NCI-H146 treated with DMSO at 0.1 percent for 48 hours (cell line): ENCODE measurements around the gene RNF10.
A peak's percentile ranks its signal among the peaks of the same experiment; 100 is the strongest.
"Not testable (repeated sequence)": the region's sequence is repeated elsewhere in the genome, so short reads cannot be mapped to it uniquely, and the experiment has no call there.

Experiments used
- DNase-seq: peaks from one replicate; lab custom pipeline; 2025; ENCODE audit not compliant: unreplicated experiment; lab: John Stamatoyannopoulos, UW

RNF10 gene

GRCh38 chr12:120528861-120529525, 5.2 kb upstream of the RNF10 start, which contains the start of gene COQ5:
Gene COQ5 (minus strand): TSS chr12:120529158. CDS start chr12:120529141, 17 bp downstream.
- DNase-seq = peak; percentile 81

GRCh38 chr12:120529641-120530417, 4.3 kb upstream of the RNF10 start:
- peak; percentile 76 for DNase-seq

- DNase-seq = not testable (repeated sequence)
These were observed 3.8 kb upstream of the RNF10 start for GRCh38 chr12:120530418-120530761.

- DNase-seq = no peak
These were observed 1.4 kb upstream of the RNF10 start for GRCh38 chr12:120532701-120533238.

DNA sequence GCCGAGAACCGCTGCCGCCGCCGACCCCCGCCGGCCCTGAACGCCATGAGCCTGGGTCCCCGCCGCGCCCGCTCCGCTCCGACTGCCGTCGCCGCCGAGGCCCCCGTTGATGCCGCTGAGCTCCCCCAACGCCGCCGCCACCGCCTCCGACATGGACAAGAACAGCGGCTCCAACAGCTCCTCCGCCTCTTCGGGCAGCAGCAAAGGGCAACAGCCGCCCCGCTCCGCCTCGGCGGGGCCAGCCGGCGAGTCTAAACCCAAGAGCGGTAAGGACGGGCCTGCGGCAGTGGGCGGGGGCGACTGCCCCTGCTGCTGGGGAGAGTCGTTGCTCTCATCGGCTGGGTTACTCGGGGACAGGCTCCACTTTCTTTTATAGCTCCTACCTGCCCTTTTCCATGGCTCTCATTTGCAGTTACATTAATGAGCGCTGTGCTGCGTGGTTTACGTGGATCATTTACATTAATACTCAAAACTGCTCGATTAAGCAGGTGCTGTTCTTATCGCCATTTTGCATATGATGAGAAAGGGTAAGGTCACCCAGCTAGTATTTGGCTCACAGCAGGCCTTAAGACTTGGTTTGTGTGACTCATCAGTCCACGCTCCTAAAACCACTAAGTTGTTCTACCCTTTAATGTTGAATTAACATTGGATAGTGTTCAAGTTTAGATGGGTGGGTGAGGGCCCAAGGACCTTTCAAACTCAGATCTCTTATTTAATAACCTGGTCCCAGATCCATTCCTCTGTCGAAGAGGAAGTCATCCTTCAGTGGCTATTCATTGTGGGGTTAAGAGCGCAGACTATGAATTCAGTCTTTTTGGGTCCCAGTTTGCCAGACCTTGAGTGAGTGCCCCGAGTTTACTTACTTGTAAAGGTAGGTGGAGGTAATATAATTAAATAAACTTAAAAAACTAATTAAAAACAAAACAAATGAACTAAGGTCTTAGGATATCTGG, 823 bp downstream of the RNF10 start:
- DNase-seq = peak; percentile 46

- no peak for DNase-seq
These were observed 2.1 kb downstream of the RNF10 start for GRCh38 chr12:120536064-120536791.

GRCh38 chr12:120537856-120538220, 3.7 kb downstream of the RNF10 start:
- no peak for DNase-seq

GRCh38 chr12:120538281-120539156, 4.4 kb downstream of the RNF10 start:
- DNase-seq = no peak

- no peak for DNase-seq
These were observed 5.1 kb downstream of the RNF10 start for GRCh38 chr12:120539303-120539702.

DNA sequence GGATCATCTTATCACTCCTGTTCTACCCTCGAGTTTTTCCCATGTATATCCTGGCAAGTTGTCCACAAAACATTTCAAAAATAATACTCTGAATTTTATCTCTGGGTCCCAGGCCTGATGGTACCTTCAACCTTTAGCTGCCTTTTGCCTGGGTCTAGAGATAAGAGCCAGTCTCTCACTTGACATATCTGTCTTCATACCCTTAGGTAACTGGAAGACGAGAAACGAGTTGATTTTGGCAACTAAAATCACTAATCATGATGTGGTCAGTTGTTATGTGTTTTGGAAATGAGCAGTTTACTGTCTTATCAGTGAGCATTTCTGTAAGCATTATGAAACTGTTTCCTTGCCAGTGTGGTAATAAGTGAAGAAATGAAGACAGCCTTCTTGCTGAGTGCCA, 6.3 kb downstream of the RNF10 start:
- DNase-seq = no peak

- no peak for DNase-seq
These were observed 8.0 kb downstream of the RNF10 start for GRCh38 chr12:120542166-120542565.

DNA sequence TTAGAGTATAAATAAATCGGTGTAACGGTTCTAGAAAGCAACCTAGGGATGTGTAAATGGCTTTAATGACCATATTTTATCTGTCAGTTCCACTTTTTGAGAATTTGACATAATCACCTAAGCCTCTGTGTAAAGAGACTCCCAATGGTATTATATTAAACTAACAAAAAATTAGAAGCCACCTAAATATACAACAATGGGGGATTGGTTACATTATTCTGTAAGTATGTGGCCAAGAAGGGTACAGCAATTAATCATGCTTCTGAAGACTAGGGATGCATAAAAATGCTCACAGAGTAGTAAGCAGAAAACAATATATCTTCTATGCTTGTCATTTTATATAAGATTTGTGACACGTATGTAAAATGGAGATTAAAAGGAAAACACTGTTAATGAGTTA, 10.5 kb downstream of the RNF10 start:
- DNase-seq = no peak

GRCh38 chr12:120546050-120546386, 11.9 kb downstream of the RNF10 start:
- no peak for DNase-seq

GRCh38 chr12:120554678-120555077, 20.5 kb downstream of the RNF10 start:
- no peak for DNase-seq

DNA sequence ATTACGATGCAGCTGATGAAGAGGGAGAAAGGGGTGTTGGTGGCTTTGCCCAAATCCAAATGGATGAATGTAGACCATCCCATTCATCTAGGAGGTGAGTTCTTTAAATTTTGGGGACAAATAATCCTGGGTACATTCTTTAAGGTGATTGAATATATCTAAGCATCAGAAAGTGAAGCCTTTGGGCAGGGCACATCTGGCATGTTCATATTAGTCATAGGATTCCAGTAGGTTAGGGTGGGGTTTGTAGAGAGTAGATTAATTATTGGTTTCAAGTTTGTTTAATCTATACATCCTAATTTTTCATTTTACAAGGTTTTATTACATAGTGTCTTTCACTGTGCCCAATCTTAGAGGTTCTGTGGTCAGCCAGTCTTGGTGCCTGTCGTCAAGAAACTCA, 23.4 kb downstream of the RNF10 start:
- DNase-seq = no peak

DNA sequence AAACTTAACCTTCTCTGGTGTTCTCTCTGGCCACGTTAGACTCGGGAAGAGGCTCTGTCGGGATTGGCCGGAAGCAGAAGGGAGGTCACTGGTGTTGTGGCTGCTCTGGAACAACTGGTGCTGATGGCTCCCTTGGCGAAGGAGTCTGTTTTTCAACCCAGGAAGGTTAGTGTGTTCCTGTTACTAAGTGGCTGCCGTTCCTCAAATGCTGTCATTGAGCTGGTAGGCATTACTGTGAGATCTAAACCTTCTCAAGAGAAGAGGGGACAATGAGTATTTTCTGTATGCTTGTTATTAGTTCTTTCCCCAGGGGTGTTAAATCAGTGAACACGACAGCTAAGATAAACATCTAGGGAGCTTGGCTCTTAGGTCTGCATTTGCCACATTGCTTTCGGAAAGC, 28.8 kb downstream of the RNF10 start:
- DNase-seq = no peak

- DNase-seq = no peak
These were observed 29.3 kb downstream of the RNF10 start for GRCh38 chr12:120563495-120563894.

DNA sequence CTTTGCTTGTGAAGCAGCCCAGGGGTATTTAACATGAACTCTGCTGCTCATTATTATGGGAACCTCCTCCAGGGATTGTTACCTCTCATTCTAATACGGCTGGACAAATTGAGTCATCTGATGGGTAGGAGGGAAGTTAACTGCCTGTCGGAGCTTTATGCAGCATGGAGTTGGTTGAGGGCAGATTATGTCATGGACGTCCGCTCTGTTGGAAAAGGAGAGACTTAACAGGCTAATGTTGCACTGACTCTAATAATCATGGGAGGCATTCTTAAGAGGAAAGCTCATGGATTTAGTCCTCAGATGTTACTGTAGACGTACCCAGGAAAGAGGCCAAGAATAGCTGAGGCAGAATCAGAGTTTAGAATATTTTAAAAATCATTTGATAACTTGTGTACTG, 37.1 kb downstream of the RNF10 start:
- no peak for DNase-seq

- DNase-seq = no peak
These were observed 39.4 kb downstream of the RNF10 start for GRCh38 chr12:120573560-120573959.

DNA sequence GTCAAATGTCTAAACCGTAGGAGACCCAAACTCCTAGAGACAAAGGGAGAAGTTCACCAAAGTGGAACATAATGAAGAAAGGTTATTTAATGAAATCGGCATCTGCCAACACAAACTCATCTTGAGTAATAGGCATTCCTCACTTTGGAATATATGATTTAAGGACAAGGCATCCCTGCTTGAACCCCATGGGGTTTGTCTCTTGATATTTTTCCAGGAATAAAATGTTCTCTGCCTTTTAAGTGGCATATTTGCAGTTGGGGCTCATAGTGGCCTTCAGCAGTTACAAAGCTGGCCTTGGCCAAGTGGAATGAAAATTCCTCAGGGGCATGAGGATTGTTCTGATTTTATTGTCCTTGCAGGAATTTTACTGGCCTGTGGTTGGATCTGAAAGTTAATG, 40.0 kb downstream of the RNF10 start:
- no peak for DNase-seq
